Neural progenitor cell (in vitro differentiated cells): ENCODE results near the gene PTGER2. TPM values are rescaled to one million over a fixed set of nuclear protein-coding genes. Genes with fewer than 3 reads are reported as not detected.

Experiments used
- DNase-seq: peaks from one replicate; pipeline ENCODE4 v3.0.0-alpha.2; 2016; ENCODE audit warnings: low spot score
- H2AFZ ChIP-seq: fragments of 200-600 bp; sonication (generic); replicated peaks from 2 replicates; pipeline ENCODE4 v1.6.1; 2016; ENCODE audit warnings: antibody characterized with exemption
- H3F3A ChIP-seq: fragments of 200-600 bp; sonication (generic); 2 replicates; pipeline ENCODE4 v1.6.1; 2016; ENCODE audit warnings: antibody characterized with exemption, low read depth
- H3K27ac ChIP-seq: fragments of 200-600 bp; sonication (generic); 2 replicates; pipeline ENCODE4 v1.5.1; 2016; ENCODE audit warnings: mild to moderate bottlenecking
- H3K27me3 ChIP-seq: fragments of 200-600 bp; sonication (generic); 2 replicates; pipeline ENCODE4 v1.6.1; 2016; ENCODE audit warnings: mild to moderate bottlenecking, moderate library complexity
- H3K36me3 ChIP-seq: fragments of 200-600 bp; sonication (generic); 2 replicates; pipeline ENCODE4 v1.5.1; 2016
- H3K4me1 ChIP-seq: fragments of 200-600 bp; sonication (generic); 2 replicates; pipeline ENCODE4 v1.6.1; 2016; ENCODE audit warnings: mixed run types
- H3K4me2 ChIP-seq: fragments of 200-600 bp; sonication (generic); 2 replicates; pipeline ENCODE4 v1.6.1; 2016
- H3K4me3 ChIP-seq: fragments of 200-600 bp; sonication (generic); 2 replicates; pipeline ENCODE4 v1.5.1; 2016
- H3K79me2 ChIP-seq: fragments of 200-600 bp; sonication (generic); 2 replicates; pipeline ENCODE4 v1.6.1; 2016; ENCODE audit warnings: low read depth
- H3K9ac ChIP-seq: fragments of 200-600 bp; sonication (generic); 2 replicates; pipeline ENCODE4 v1.6.1; 2016
- H3K9me3 ChIP-seq: fragments of 200-600 bp; sonication (generic); 2 replicates; pipeline ENCODE4 v1.5.1; 2016; ENCODE audit warnings: low read depth
- H4K20me1 ChIP-seq: fragments of 200-600 bp; sonication (generic); 2 replicates; pipeline ENCODE4 v1.6.1; 2016; ENCODE audit warnings: low read depth
- H3K27ac Mint-ChIP-seq: 3 replicates; pipeline ENCODE4 v1.8.0; 2021; ENCODE audit warnings: mixed read lengths
- H3K27me3 Mint-ChIP-seq: 2 replicates; pipeline ENCODE4 v1.8.0; 2022; ENCODE audit warnings: low read depth, mild to moderate bottlenecking, inconsistent platforms, moderate library complexity, mixed read lengths; ENCODE audit not compliant: insufficient read depth
- H3K36me3 Mint-ChIP-seq: 3 replicates; pipeline ENCODE4 v1.8.0; 2021; ENCODE audit warnings: mixed read lengths
- H3K4me1 Mint-ChIP-seq: 3 replicates; pipeline ENCODE4 v1.8.0; 2021; ENCODE audit warnings: mixed read lengths
- H3K4me3 Mint-ChIP-seq: 3 replicates; pipeline ENCODE4 v1.8.0; 2021; ENCODE audit warnings: mild to moderate bottlenecking, moderate library complexity, mixed read lengths
- H3K9me3 Mint-ChIP-seq: 3 replicates; pipeline ENCODE4 v1.8.0; 2020; ENCODE audit warnings: mixed read lengths
- CTCF ChIP-seq: fragments of 200-600 bp; sonication (generic); IDR thresholded peaks from 2 replicates; pipeline ENCODE4 v1.5.1; 2017; ENCODE audit warnings: antibody characterized with exemption, mild to moderate bottlenecking
- EZH2 ChIP-seq: fragments of 200-600 bp; sonication (generic); IDR thresholded peaks from 2 replicates; pipeline ENCODE4 v1.6.1; 2017; ENCODE audit warnings: antibody characterized with exemption, mild to moderate bottlenecking, moderate library complexity
- EZH2phosphoT487 ChIP-seq: fragments of 200-600 bp; sonication (generic); IDR thresholded peaks from 2 replicates; pipeline ENCODE4 v1.6.1; 2017; ENCODE audit warnings: antibody characterized with exemption
- total RNA-seq: library from RNA; depleted of rRNA; stranded (reverse); fragments of >200 nt; gene quantifications from 2 replicates; pipeline ENCODE4 v1.2.3, GENCODE V29; 2015; ENCODE audit warnings: low replicate concordance

Gene PTGER2
- total RNA-seq, 1 donor from 2014 or later = not detected

GRCh38 chr14:52313462-52313861, 650 bp upstream of the PTGER2 start:
- no peak overlapping the region for H3K27ac Mint-ChIP-seq
- Histone ChIP-seq H3K36me3 (no peaks in the 10 kb centered on the region), H3K4me1 (peaks cover 11% of the 10 kb centered on the region), H3K9me3 (no peaks in the 10 kb centered on the region), H3K79me2 (no peaks in the 10 kb centered on the region), H3F3A (peaks cover 7% of the 10 kb centered on the region), H3K27me3 (peaks cover 78% of the 10 kb centered on the region), H3K9ac (no peak overlapping the region), H3K4me2 (peak overlapping the region; percentile 93), H4K20me1 (peaks cover 24% of the 10 kb centered on the region), H2AFZ (peak overlapping the region; percentile 82), H3K27ac (no peak overlapping the region), H3K4me3 (peak overlapping the region; percentile 52)
- H3K4me1 Mint-ChIP-seq = peaks cover 15% of the 10 kb centered on the region
- no peak for DNase-seq
- peaks cover 5% of the 10 kb centered on the region for H3K9me3 Mint-ChIP-seq
- no peaks in the 10 kb centered on the region for H3K36me3 Mint-ChIP-seq
- TF ChIP-seq CTCF = no peak
- TF ChIP-seq EZH2phosphoT487 = no peak
- peaks cover 52% of the 10 kb centered on the region for H3K27me3 Mint-ChIP-seq
- peak overlapping the region; percentile 79 for H3K4me3 Mint-ChIP-seq

GRCh38 chr14:52314595-52315354, 663 bp downstream of the PTGER2 start:
- Mint-ChIP-seq H3K4me3 (peak overlapping the region; percentile 91), H3K27me3 (peaks cover 50% of the 10 kb centered on the region), H3K4me1 (peaks cover 15% of the 10 kb centered on the region), H3K27ac (no peak overlapping the region), H3K9me3 (peaks cover 5% of the 10 kb centered on the region), H3K36me3 (no peaks in the 10 kb centered on the region)
- peaks cover 11% of the 10 kb centered on the region for H3K4me1 ChIP-seq
- TF ChIP-seq CTCF = no peak
- TF ChIP-seq EZH2 = peak; percentile 91
- TF ChIP-seq EZH2phosphoT487 = peak; percentile 88
- no peaks in the 10 kb centered on the region for H3K36me3 ChIP-seq
- H3F3A ChIP-seq = peaks cover 7% of the 10 kb centered on the region
- peak overlapping the region; percentile 52 for H3K4me3 ChIP-seq
- H3K4me2 ChIP-seq = peak overlapping the region; percentile 93
- H4K20me1 ChIP-seq = peaks cover 24% of the 10 kb centered on the region
- peaks cover 78% of the 10 kb centered on the region for H3K27me3 ChIP-seq
- no peaks in the 10 kb centered on the region for H3K79me2 ChIP-seq
- no peak overlapping the region for H3K27ac ChIP-seq
- H3K9me3 ChIP-seq = no peaks in the 10 kb centered on the region
- H3K9ac ChIP-seq = no peak overlapping the region
- H2AFZ ChIP-seq = peak overlapping the region; percentile 82
- DNase-seq = peak; percentile 36

- H3K27ac ChIP-seq = no peak overlapping the region
- Mint-ChIP-seq H3K4me1 (peaks cover 15% of the 10 kb centered on the region), H3K4me3 (peak overlapping the region; percentile 91), H3K9me3 (peaks cover 5% of the 10 kb centered on the region), H3K27me3 (peaks cover 50% of the 10 kb centered on the region), H3K27ac (no peak overlapping the region), H3K36me3 (no peaks in the 10 kb centered on the region)
- H3K4me1 ChIP-seq = peaks cover 11% of the 10 kb centered on the region
- peaks cover 24% of the 10 kb centered on the region for H4K20me1 ChIP-seq
- no peaks in the 10 kb centered on the region for H3K79me2 ChIP-seq
- H3K4me3 ChIP-seq = peak overlapping the region; percentile 52
- peaks cover 7% of the 10 kb centered on the region for H3F3A ChIP-seq
- H3K9ac ChIP-seq = no peak overlapping the region
- peak; percentile 1 for TF ChIP-seq EZH2phosphoT487
- no peak for TF ChIP-seq CTCF
- H3K4me2 ChIP-seq = peak overlapping the region; percentile 93
- H3K27me3 ChIP-seq = peaks cover 78% of the 10 kb centered on the region
- no peaks in the 10 kb centered on the region for H3K9me3 ChIP-seq
- H2AFZ ChIP-seq = no peak overlapping the region
- H3K36me3 ChIP-seq = no peaks in the 10 kb centered on the region
- DNase-seq = peak; percentile 23
These were observed 1.2 kb downstream of the PTGER2 start for GRCh38 chr14:52315355-52315718.
